AG04449 (cell line): ENCODE data around the gene TBX19.

ENCODE experiments used
- CTCF ChIA-PET: fragments of 350-600 bp; formaldehyde crosslinking; extraction: SDS; loops from one replicate; lab custom pipeline; 2021; ENCODE audit warnings: antibody characterized with exemption; lab: Yijun Ruan, JAX
- POLR2A ChIA-PET: fragments of 400-600, 350-600 bp; formaldehyde crosslinking; extraction: SDS; loops from one replicate; lab custom pipeline; 2020; ENCODE audit warnings: antibody characterized with exemption, inconsistent platforms; lab: Yijun Ruan, JAX
- DNase-seq: peaks from one replicate; pipeline ENCODE4 v3.0.0-alpha.2; 2010; ENCODE audit warnings: low read depth, low spot score
- H3K4me3 ChIP-seq: 2 replicates; pipeline ENCODE4 v1.5.1; 2011; ENCODE audit warnings: low read depth, mild to moderate bottlenecking, control low read depth, low read length
- CTCF ChIP-seq: IDR thresholded peaks from one replicate; pipeline ENCODE4 v1.5.1; 2011; ENCODE audit warnings: mild to moderate bottlenecking, moderate library complexity, low read length, control low read depth, inconsistent platforms; ENCODE audit not compliant: insufficient read depth; ENCODE audit errors: missing control alignments

The TBX19 gene

GRCh38 chr1:168319691-168320090, 39.0 kb downstream of the TBX19 start:
- CTCF ChIA-PET: interaction anchor here (0.7 to 1.4 kb wide), 3 partner anchors 23 to 238 kb away, joined by 3 to 5 read pairs (median 4); no protein-coding TSS in a partner anchor
- no peak for DNase-seq
- no peak overlapping the region for H3K4me3 ChIP-seq
- no peak for TF ChIP-seq CTCF
- POLR2A ChIA-PET: no interaction called here

- CTCF ChIA-PET: no interaction called here
- DNase-seq: no peak
- no peak overlapping the region for H3K4me3 ChIP-seq
- POLR2A ChIA-PET: no interaction called here
- TF ChIP-seq CTCF: no peak
These were observed 39.5 kb downstream of the TBX19 start for GRCh38 chr1:168320149-168320548.

GRCh38 chr1:168320800-168321450, 40.2 kb downstream of the TBX19 start:
- TF ChIP-seq CTCF: no peak
- peak; percentile 47 for DNase-seq
- no peak overlapping the region for H3K4me3 ChIP-seq
- ChIA-PET POLR2A (no interaction called here), CTCF (interaction anchor here (0.8 to 5.0 kb wide), 7 partner anchors 19 to 237 kb away, joined by 4 to 29 read pairs (median 5); no protein-coding TSS in a partner anchor)

- CTCF ChIA-PET: interaction anchor here (0.8 to 5.0 kb wide), 10 partner anchors 20 to 239 kb away, joined by 3 to 29 read pairs (median 4); no protein-coding TSS in a partner anchor
- no peak for DNase-seq
- H3K4me3 ChIP-seq: no peak overlapping the region
- TF ChIP-seq CTCF: peak; percentile 9
- POLR2A ChIA-PET: no interaction called here
These were observed 41.3 kb downstream of the TBX19 start for GRCh38 chr1:168321945-168322344.

- POLR2A ChIA-PET: no interaction called here
- DNase-seq: no peak
- TF ChIP-seq CTCF: no peak
- no peak overlapping the region for H3K4me3 ChIP-seq
- CTCF ChIA-PET: interaction anchor here (5.0 kb wide), 1 partner anchor 17 kb away, joined by 29 read pairs; no protein-coding TSS in a partner anchor
These were observed 44.2 kb downstream of the TBX19 start for GRCh38 chr1:168324745-168325425.

- no peak overlapping the region for H3K4me3 ChIP-seq
- TF ChIP-seq CTCF: no peak
- ChIA-PET CTCF (interaction anchor here (0.6 to 7.6 kb wide), 3 partner anchors 14 to 241 kb away, joined by 3 to 105 read pairs (median 3); no protein-coding TSS in a partner anchor), POLR2A (no interaction called here)
- no peak for DNase-seq
These were observed 48.2 kb downstream of the TBX19 start for GRCh38 chr1:168328731-168329364.
